GM12872 (cell line): Measurements from ENCODE around the gene AANAT.

ENCODE experiments used
- CTCF ChIP-seq: IDR thresholded peaks from 3 replicates; pipeline ENCODE4 v1.5.1; 2011; ENCODE audit warnings: low read depth, mild to moderate bottlenecking, low read length, moderate library complexity; ENCODE audit not compliant: insufficient read depth

Gene AANAT

DNA sequence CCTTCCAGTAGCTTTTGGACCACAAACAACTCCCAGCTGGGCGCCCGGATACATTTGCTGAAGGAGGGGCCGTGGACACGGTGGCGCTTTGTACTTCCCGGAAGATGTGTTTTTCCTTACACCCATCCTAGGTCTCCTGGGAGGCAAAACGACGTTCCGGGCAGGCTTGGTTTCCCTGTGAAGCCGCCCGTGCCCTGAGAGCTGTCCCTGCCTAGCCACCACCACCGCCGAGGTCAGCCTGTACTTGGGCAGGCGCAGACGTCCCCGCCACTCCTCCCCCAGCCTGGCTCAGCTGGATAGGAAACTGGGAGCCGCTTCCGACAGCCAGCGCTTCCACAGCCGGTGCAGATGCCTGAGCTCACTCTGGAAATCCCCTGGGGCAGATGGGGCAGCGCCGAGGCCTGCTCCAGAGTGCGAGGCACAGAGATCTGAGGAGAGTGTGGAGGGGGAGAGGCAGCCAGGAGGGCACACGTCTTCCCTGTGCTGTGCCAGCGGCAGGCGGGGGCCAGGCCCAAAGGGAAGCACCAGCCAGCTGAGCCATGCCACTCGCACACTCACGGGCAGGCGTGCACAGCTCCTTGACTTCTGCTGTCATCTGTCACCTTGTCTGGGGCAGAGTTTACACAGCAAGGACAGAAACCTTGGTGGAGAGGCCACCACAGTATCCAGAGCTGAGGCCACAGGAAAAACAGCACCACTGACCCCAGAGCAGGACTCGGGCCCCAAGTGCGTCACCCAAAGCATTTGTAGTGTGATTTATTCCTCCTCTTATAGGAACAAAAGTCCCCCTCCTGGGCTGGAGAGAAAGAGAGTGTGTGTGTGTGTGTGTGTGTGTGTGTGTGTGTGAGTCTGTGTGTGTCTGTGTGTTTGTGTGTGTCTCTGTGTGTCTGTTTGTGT is 30.8 kb downstream of the AANAT start:
- no peak for TF ChIP-seq CTCF

- no peak; the same call in 2 of the 3 replicates for TF ChIP-seq CTCF
Measured at GRCh38 chr17:76498876-76499251, 31.5 kb downstream of the AANAT start.

GRCh38 chr17:76499267-76499667 is 31.9 kb downstream of the AANAT start:
- TF ChIP-seq CTCF: no peak

DNA sequence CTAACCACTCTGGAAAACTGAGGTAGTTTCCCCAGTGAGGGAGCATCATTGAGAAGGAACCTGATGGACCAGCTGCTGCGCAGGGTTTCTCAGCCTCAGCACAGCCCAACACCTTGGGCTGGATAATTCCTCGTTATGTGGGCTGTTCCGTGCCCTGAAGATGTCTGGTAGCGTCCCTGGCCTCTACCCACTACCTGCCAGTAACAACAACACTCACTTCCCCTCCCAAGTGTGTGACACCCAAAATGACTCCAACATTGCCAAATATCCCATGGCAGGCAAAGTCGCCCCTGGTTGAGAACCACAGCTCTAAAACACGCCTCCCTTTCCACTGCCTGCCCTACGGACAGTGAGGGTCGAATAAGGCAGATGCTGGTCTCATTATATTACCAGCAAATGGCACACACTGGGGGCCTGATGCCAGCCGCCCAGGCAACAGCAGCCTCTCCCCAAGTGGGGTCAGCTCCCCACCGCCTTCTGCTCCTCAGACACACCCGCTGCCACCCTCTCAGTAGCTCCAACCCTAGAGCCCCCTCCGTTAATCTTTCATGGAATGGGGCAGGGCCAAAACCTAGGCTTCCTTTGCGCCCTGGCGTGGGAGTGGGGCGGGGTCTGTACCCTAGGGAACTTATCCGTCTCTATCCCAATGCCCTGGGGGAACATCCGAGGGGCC is 32.8 kb downstream of the AANAT start:
- TF ChIP-seq CTCF: no peak

DNA sequence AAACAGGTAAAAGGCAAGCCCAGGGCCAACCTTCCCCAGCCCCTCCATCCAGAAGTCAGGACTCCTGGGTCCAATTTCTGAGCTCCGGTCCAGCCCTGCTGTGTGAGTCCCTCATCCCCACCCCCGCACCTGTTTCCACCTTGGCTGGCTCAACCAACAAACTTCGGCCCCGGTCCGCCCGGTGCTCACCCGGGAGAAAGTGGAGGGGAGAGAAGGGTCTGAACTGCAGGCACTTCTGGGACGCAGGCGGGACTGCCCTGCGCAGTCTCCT is 33.3 kb downstream of the AANAT start:
- TF ChIP-seq CTCF: no peak

DNA sequence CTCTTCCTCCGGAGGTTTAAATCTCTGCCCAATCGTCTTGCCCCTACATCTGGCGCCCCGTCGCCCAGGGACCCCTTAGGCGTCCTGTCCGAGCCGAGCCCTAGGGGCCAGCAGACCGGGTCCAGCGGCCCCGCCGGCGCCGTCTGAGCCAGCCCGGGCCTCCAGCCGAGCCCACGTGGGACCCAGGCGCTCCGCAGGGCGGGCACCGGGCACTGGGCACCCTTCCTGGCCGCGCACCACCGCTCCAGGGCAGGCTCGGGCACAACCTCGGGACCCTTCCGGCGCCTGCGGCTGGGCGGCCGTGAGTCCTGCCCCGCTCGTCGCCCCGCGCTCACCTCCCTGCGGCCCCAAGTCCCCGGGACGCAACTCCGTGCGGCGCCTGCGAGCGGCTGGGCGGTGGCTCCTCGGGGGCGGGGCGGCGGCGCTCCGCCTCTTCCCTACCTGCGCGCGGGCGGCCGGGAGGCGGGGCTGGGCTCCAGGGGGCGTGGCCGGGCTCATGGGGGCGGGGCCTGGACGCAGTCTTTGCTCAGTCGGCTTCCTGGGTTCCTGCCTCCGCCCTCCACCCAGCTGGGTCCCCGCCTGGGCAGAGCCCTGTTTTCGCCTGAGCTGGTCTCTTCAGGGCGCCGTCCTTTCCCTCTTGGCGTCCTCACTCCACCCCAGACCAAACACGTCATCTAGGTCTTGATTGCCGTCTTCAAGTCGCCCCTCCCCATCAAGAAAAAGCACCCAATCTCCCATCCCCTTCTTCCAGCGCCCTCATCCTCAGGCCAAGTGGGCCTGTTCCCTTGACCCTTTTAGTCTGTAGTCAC is 33.8 kb downstream of the AANAT start, which contains the start of gene RHBDF2:
Gene RHBDF2 (minus strand): TSS at position 406 of the 809 bp plus-strand sequence. CDS start 19,899 bp downstream, outside the sequence.
- TF ChIP-seq CTCF: no peak

- TF ChIP-seq CTCF: no peak
Measured at GRCh38 chr17:76501827-76502307, 34.5 kb downstream of the AANAT start.
